Activated naive CD4-positive, alpha-beta T cell treated with anti-CD3 and anti-CD28 coated beads for 36 hours (primary cell): ENCODE measurements around the gene SLC1A4. TPM values are rescaled to one million over a fixed set of nuclear protein-coding genes. Genes with fewer than 3 reads are reported as not detected.

Experiments
- total RNA-seq, 2 experiments: library from RNA; stranded (reverse); gene quantifications; one replicate each; pipeline ENCODE4 v1.2.3, GENCODE V29; 2021

SLC1A4 gene
- total RNA-seq, 2 experiments from 2014 or later = 8.3 to 8.7 TPM

Other genes starting within 250 kb of the SLC1A4 start
- 1 to 10 TPM; 6.0 to 7.3 TPM for gene CEP68, start 67.0 kb downstream of the SLC1A4 start, total RNA-seq
- gene RAB1A, start 140.7 kb downstream of the SLC1A4 start, total RNA-seq = 10 to 100 TPM; 60.8 to 61.3 TPM
- gene ACTR2, start 238.4 kb downstream of the SLC1A4 start, total RNA-seq = 100 to 1,000 TPM; 358 to 366 TPM